Panc1 (cell line): Measurements from ENCODE around the gene KIF12. TPM values are rescaled to one million over a fixed set of nuclear protein-coding genes. Genes with fewer than 3 reads are reported as not detected.

Experiments
- ATAC-seq: fragments of 200-7000 bp; cut with Tn5 transposase; 2 replicates; pipeline ENCODE4 v1.9.1; 2020; ENCODE audit warnings: mild to moderate bottlenecking, moderate library complexity
- BruUV-seq: library from RNA; stranded (reverse); fragments of 400-500 nt; replicated peaks from 2 replicates; lab custom pipeline; 2021; lab: Mats Ljungman, UMichigan
- CTCF ChIA-PET: fragments of 300-600 bp; sonication (Branson Sonifier 250); formaldehyde crosslinking; loops from one replicate; lab custom pipeline; 2022; ENCODE audit warnings: antibody characterized with exemption; lab: Charles Lee
- POLR2A ChIA-PET: fragments of 300-600 bp; sonication (Branson Sonifier 250); formaldehyde crosslinking; loops from one replicate; lab custom pipeline; 2022; ENCODE audit warnings: antibody characterized with exemption; lab: Charles Lee
- DNase-seq: peaks from one replicate; pipeline ENCODE4 v3.0.0-alpha.2; 2010; ENCODE audit warnings: low read depth, low spot score
- H3K27ac ChIP-seq: 2 replicates; pipeline ENCODE4 v1.5.1; 2011; ENCODE audit warnings: mild to moderate bottlenecking, low read length, inconsistent platforms
- H3K27me3 ChIP-seq: fragments of 200-500 bp; sonication (Bioruptor generic); 2 replicates; pipeline ENCODE4 v1.6.0; 2014; ENCODE audit warnings: low read length, inconsistent platforms; ENCODE audit not compliant: control insufficient read depth, insufficient read depth
- H3K36me3 ChIP-seq: fragments of 200-500 bp; sonication (Bioruptor generic); 2 replicates; pipeline ENCODE4 v1.5.1; 2014; ENCODE audit warnings: inconsistent platforms, mild to moderate bottlenecking, low read length, moderate library complexity; ENCODE audit not compliant: control insufficient read depth, insufficient read depth
- H3K4me1 ChIP-seq: 2 replicates; pipeline ENCODE4 v1.5.1; 2011; ENCODE audit warnings: inconsistent platforms, mild to moderate bottlenecking, low read length, moderate library complexity; ENCODE audit not compliant: control insufficient read depth, insufficient read depth
- H3K4me3 ChIP-seq, 2 experiments: 2 replicates each; pipeline ENCODE4 v1.5.1; 2011 to 2012; ENCODE audit warnings: low read depth in 2 of 2, low read length in 2 of 2, mild to moderate bottlenecking in 2 of 2, inconsistent platforms in 1 of 2, moderate library complexity in 1 of 2
- H3K9me3 ChIP-seq: fragments of 200-500 bp; sonication (Bioruptor generic); 2 replicates; pipeline ENCODE4 v1.5.1; 2014; ENCODE audit warnings: low read depth, mild to moderate bottlenecking, inconsistent platforms, low read length, moderate library complexity; ENCODE audit not compliant: control insufficient read depth, insufficient read depth
- POLR2AphosphoS5 ChIP-seq: IDR thresholded peaks from 2 replicates; pipeline ENCODE4 v1.6.1; 2012; ENCODE audit warnings: mild to moderate bottlenecking, low read depth, low read length, moderate library complexity
- SIN3A ChIP-seq: IDR thresholded peaks from 2 replicates; pipeline ENCODE4 v1.6.1; 2012; ENCODE audit warnings: low read depth, mild to moderate bottlenecking, low read length, moderate library complexity, borderline replicate concordance; ENCODE audit not compliant: insufficient read depth
- TCF7L2 ChIP-seq: IDR thresholded peaks from 2 replicates; pipeline ENCODE4 v1.6.1; 2011; ENCODE audit warnings: mild to moderate bottlenecking, low read depth, low read length, inconsistent platforms
- in situ Hi-C: cut with HindIII; loops from 2 replicates; pipeline ENCODE4 v1.10.0; 2016; ENCODE audit warnings: low sequenced_read_pairs, low pct_unique_long_range_greater_than_20kb
- intact Hi-C: fragments of 100-400 bp; cut with micrococcal nuclease; formaldehyde crosslinking; loops from one replicate; pipeline ENCODE4 v1.10.0; 2022; ENCODE audit not compliant: unreplicated experiment
- total RNA-seq: library from RNA; stranded (reverse); gene quantifications from one replicate; pipeline ENCODE4 v1.2.1, GENCODE V29; 2021; ENCODE audit not compliant: unreplicated experiment
- TF ChIP-seq, protein P1 (sequence below), 2 experiments: IDR thresholded peaks; 2 replicates each; pipeline ENCODE4 v1.6.1; 2011 to 2012; ENCODE audit warnings: low read depth in 2 of 2, control low read depth in 1 of 2, low read length in 1 of 2, mild to moderate bottlenecking in 1 of 2, moderate library complexity in 1 of 2; ENCODE audit not compliant: insufficient read depth in 1 of 2
- TF ChIP-seq, protein P2 (sequence below): fragments of 450-650 bp; IDR thresholded peaks from 2 replicates; pipeline ENCODE4 v1.5.1; 2017; ENCODE audit warnings: mild to moderate bottlenecking

Gene KIF12
- total RNA-seq, 1 experiment from 2014 or later: 0.87 TPM

DNA sequence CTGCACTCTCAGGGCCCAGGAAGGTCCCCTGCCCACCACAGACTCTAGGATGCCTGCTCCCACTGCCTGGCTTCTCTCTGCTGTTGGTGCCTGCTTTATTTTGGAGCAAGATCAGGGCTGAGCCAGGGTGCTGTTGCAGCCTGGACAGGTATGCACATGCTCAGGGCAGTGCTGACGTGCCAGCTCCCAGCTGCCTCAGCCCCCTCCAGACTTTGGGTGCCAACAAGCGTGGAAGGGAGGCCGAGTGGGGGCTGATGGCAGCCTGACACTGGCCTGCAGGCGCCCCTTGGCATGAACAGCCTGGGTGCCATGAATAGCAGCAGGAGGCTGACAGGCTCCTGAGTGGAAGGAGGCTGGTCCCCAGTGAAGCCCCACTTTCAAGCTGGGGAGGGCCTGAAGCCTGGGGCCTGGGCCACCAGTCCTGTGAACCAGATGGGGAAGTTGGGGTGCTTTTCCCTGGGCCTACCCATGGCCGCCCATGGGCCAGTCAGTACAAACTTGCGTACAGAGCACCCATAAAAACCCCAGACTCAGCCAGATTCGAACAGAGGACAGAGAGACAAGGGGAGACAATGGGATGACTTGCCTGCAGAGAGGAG lies 27.8 kb downstream of the KIF12 start:
- in situ Hi-C loops: no loop called here
- ChIA-PET POLR2A (no interaction called here), CTCF (no interaction called here)
- ATAC-seq (no peak), DNase-seq (no peak)
- intact Hi-C loops: no loop called here
- peaks cover 2% of the 10 kb centered on the region; the same call in 1 of the 2 replicates for H3K27me3 ChIP-seq
- no peak overlapping the region for H3K27ac ChIP-seq
- BruUV-seq: no TSS peak
- no peak overlapping the region for H3K4me3 ChIP-seq
- no peaks in the 10 kb centered on the region for H3K36me3 ChIP-seq
- no peaks in the 10 kb centered on the region for H3K4me1 ChIP-seq
- TF ChIP-seq POLR2AphosphoS5: no peak
- TF ChIP-seq, protein P1, sequence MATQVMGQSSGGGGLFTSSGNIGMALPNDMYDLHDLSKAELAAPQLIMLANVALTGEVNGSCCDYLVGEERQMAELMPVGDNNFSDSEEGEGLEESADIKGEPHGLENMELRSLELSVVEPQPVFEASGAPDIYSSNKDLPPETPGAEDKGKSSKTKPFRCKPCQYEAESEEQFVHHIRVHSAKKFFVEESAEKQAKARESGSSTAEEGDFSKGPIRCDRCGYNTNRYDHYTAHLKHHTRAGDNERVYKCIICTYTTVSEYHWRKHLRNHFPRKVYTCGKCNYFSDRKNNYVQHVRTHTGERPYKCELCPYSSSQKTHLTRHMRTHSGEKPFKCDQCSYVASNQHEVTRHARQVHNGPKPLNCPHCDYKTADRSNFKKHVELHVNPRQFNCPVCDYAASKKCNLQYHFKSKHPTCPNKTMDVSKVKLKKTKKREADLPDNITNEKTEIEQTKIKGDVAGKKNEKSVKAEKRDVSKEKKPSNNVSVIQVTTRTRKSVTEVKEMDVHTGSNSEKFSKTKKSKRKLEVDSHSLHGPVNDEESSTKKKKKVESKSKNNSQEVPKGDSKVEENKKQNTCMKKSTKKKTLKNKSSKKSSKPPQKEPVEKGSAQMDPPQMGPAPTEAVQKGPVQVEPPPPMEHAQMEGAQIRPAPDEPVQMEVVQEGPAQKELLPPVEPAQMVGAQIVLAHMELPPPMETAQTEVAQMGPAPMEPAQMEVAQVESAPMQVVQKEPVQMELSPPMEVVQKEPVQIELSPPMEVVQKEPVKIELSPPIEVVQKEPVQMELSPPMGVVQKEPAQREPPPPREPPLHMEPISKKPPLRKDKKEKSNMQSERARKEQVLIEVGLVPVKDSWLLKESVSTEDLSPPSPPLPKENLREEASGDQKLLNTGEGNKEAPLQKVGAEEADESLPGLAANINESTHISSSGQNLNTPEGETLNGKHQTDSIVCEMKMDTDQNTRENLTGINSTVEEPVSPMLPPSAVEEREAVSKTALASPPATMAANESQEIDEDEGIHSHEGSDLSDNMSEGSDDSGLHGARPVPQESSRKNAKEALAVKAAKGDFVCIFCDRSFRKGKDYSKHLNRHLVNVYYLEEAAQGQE (IDR thresholded peaks at IDR 0.05; ENCODE audit: insufficient read depth in 1 of 2, low read depth in 2 of 2, low read length in 1 of 2): no peak
- no peak for TF ChIP-seq TCF7L2
- no peak for TF ChIP-seq SIN3A
- TF ChIP-seq, protein P2, sequence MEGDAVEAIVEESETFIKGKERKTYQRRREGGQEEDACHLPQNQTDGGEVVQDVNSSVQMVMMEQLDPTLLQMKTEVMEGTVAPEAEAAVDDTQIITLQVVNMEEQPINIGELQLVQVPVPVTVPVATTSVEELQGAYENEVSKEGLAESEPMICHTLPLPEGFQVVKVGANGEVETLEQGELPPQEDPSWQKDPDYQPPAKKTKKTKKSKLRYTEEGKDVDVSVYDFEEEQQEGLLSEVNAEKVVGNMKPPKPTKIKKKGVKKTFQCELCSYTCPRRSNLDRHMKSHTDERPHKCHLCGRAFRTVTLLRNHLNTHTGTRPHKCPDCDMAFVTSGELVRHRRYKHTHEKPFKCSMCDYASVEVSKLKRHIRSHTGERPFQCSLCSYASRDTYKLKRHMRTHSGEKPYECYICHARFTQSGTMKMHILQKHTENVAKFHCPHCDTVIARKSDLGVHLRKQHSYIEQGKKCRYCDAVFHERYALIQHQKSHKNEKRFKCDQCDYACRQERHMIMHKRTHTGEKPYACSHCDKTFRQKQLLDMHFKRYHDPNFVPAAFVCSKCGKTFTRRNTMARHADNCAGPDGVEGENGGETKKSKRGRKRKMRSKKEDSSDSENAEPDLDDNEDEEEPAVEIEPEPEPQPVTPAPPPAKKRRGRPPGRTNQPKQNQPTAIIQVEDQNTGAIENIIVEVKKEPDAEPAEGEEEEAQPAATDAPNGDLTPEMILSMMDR: no peak
- H3K9me3 ChIP-seq: no peaks in the 10 kb centered on the region

DNA sequence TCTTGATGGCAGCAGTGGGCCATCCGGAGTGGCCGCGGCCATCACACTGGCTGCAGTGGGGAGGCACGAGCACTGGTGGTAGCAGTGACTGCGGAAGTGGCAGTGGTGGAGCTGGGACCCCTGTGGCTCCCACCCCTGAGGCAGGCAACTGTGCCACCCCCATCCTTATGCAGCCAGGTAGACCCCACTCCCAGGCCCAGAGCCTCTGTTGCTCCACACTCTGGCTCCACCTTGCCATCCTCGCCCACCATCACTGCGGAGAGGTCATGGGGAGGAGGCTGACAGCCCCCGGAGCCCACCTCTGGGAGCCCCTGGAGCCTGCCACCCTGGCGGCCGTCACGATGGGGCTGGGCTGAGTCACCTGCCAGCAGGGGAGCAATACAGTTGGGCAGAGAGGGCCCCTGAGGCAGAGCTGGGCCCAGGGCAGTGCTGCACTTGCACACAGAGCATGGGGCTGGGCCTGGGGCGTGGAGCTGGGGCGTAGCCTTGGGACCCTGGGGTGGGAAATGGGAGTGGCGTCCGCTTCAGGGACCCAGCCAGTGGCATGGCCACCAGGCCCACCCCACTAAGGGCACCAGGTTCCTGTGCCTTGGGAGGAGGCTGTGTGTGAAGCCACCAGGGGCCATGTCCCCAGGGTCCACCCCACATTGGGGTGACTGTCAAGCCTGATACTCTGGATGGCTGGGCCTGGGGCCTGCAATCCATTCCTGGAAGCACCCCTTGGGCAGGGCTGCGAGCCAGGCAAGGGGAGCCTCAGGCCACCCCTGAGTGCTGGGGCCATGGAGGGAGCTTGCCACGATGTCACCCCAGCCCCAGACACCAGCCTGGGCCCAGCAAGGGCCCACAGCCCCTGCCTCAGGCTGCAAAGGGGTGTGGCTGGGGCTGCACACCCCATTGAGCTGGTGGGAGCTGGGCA lies 28.6 kb downstream of the KIF12 start:
- Histone ChIP-seq H3K36me3 (no peaks in the 10 kb centered on the region), H3K4me3 (no peak overlapping the region), H3K4me1 (no peaks in the 10 kb centered on the region), H3K27me3 (0 out of 2 replicates have a peak, but pooled peaks cover 2% of the 10 kb centered on the region), H3K9me3 (no peaks in the 10 kb centered on the region), H3K27ac (no peak overlapping the region)
- intact Hi-C loops (no loop called here), in situ Hi-C loops (no loop called here)
- BruUV-seq: no TSS peak
- DNase-seq (no peak), ATAC-seq (no peak)
- POLR2A ChIA-PET: no interaction called here
- CTCF ChIA-PET: no interaction called here
- TF ChIP-seq, protein P2: no peak
- TF ChIP-seq TCF7L2: no peak
- TF ChIP-seq SIN3A: no peak
- no peak for TF ChIP-seq POLR2AphosphoS5
